BE2C (cell line): ENCODE data around the gene SEC14L1.

ENCODE experiments used
- DNase-seq: peaks from one replicate; pipeline ENCODE4 v3.0.0-alpha.2; 2020
- H3K27me3 ChIP-seq: fragments of 250-450 bp; sonication (Bioruptor Pico); 2 replicates; pipeline ENCODE4 v1.5.1; 2020; ENCODE audit warnings: mild to moderate bottlenecking
- H3K36me3 ChIP-seq: fragments of 250-450 bp; sonication (Bioruptor Pico); 2 replicates; pipeline ENCODE4 v1.5.1; 2020; ENCODE audit warnings: mild to moderate bottlenecking
- H3K4me1 ChIP-seq: fragments of 250-450 bp; sonication (Bioruptor Pico); 2 replicates; pipeline ENCODE4 v1.5.1; 2020
- H3K4me3 ChIP-seq: 2 replicates; pipeline ENCODE4 v1.5.1; 2011; ENCODE audit warnings: low read depth, low read length
- H3K9me3 ChIP-seq: fragments of 250-450 bp; sonication (Bioruptor Pico); 2 replicates; pipeline ENCODE4 v1.5.1; 2020
- CTCF ChIP-seq: IDR thresholded peaks from 2 replicates; pipeline ENCODE4 v1.5.1; 2012; ENCODE audit warnings: mild to moderate bottlenecking, low read depth, low read length

SEC14L1 gene

GRCh38 chr17:77212833-77213777 lies 72.3 kb downstream of the SEC14L1 start:
- peaks cover 58% of the 10 kb centered on the region for H3K36me3 ChIP-seq
- DNase-seq = no peak

GRCh38 chr17:77213778-77214132 lies 73.0 kb downstream of the SEC14L1 start:
- no peak for TF ChIP-seq CTCF
- Histone ChIP-seq H3K9me3 (no peaks in the 10 kb centered on the region), H3K36me3 (peaks cover 52% of the 10 kb centered on the region), H3K27me3 (no peaks in the 10 kb centered on the region), H3K4me1 (no peaks in the 10 kb centered on the region; the same call in 1 of the 2 replicates), H3K4me3 (no peak overlapping the region)
- no peak for DNase-seq

More at GRCh38 chr17:77212833-77213777, 72.3 kb downstream of the SEC14L1 start:
- no peaks in the 10 kb centered on the region for H3K9me3 ChIP-seq
- no peak for TF ChIP-seq CTCF
- no peak overlapping the region for H3K4me3 ChIP-seq
- H3K4me1 ChIP-seq = no peaks in the 10 kb centered on the region; the same call in 1 of the 2 replicates
- no peaks in the 10 kb centered on the region for H3K27me3 ChIP-seq

- no peak for DNase-seq
- no peak for TF ChIP-seq CTCF
- no peaks in the 10 kb centered on the region for H3K27me3 ChIP-seq
- no peaks in the 10 kb centered on the region; the same call in 1 of the 2 replicates for H3K4me1 ChIP-seq
- peaks cover 47% of the 10 kb centered on the region for H3K36me3 ChIP-seq
- H3K4me3 ChIP-seq = no peak overlapping the region
- H3K9me3 ChIP-seq = no peaks in the 10 kb centered on the region
Observed at GRCh38 chr17:77214328-77214727, 73.6 kb downstream of the SEC14L1 start.

- DNase-seq = peak; percentile 62
Observed at GRCh38 chr17:77214743-77215142, 74.0 kb downstream of the SEC14L1 start.

GRCh38 chr17:77215281-77215680 lies 74.5 kb downstream of the SEC14L1 start:
- DNase-seq = no peak
- no peak for TF ChIP-seq CTCF
- H3K4me1 ChIP-seq = no peaks in the 10 kb centered on the region; the same call in 1 of the 2 replicates
- peaks cover 40% of the 10 kb centered on the region for H3K36me3 ChIP-seq
- no peaks in the 10 kb centered on the region for H3K9me3 ChIP-seq
- no peaks in the 10 kb centered on the region for H3K27me3 ChIP-seq
- no peak overlapping the region for H3K4me3 ChIP-seq

More at GRCh38 chr17:77214743-77215142, 74.0 kb downstream of the SEC14L1 start:
- peaks cover 45% of the 10 kb centered on the region for H3K36me3 ChIP-seq
- no peaks in the 10 kb centered on the region for H3K9me3 ChIP-seq
- no peaks in the 10 kb centered on the region for H3K27me3 ChIP-seq
- peak; percentile 89 for TF ChIP-seq CTCF
- no peaks in the 10 kb centered on the region; the same call in 1 of the 2 replicates for H3K4me1 ChIP-seq
- H3K4me3 ChIP-seq = no peak overlapping the region

- DNase-seq = no peak
- Histone ChIP-seq H3K4me1 (no peaks in the 10 kb centered on the region; the same call in 1 of the 2 replicates), H3K36me3 (peaks cover 32% of the 10 kb centered on the region), H3K4me3 (no peak overlapping the region), H3K27me3 (no peaks in the 10 kb centered on the region), H3K9me3 (no peaks in the 10 kb centered on the region)
- TF ChIP-seq CTCF = no peak
Observed at GRCh38 chr17:77216486-77216885, 75.7 kb downstream of the SEC14L1 start.
